Fibroblast of lung (primary cell): Measurements from ENCODE around the gene ZNF594. TPM values are rescaled to one million over a fixed set of nuclear protein-coding genes. Genes with fewer than 3 reads are reported as not detected.
"Not testable (repeated sequence)": the region's sequence is repeated elsewhere in the genome, so short reads cannot be mapped to it uniquely, and the experiment has no call there.

Experiments used
- DNase-seq, 2 donors: peaks; one replicate each; pipeline versions ENCODE4 v3.0.0 to v3.0.0-alpha.2; 2010; ENCODE audit warnings: low read depth in 2 of 2
- H2AFZ ChIP-seq: 2 replicates; pipeline ENCODE4 v1.5.1; 2012; ENCODE audit warnings: low read length, control low read depth, inconsistent platforms
- H3K27ac ChIP-seq: 2 replicates; pipeline ENCODE4 v1.5.1; 2011; ENCODE audit warnings: low read length, control low read depth; ENCODE audit not compliant: insufficient read depth
- H3K27me3 ChIP-seq: 2 replicates; pipeline ENCODE4 v1.5.1; 2011; ENCODE audit warnings: mild to moderate bottlenecking, low read length; ENCODE audit not compliant: control insufficient read depth, insufficient read depth
- H3K36me3 ChIP-seq: 2 replicates; pipeline ENCODE4 v1.5.1; 2011; ENCODE audit warnings: low read length; ENCODE audit not compliant: control insufficient read depth, insufficient read depth
- H3K4me1 ChIP-seq: 2 replicates; pipeline ENCODE4 v1.5.1; 2011; ENCODE audit warnings: low read length; ENCODE audit not compliant: control insufficient read depth, insufficient read depth; ENCODE audit errors: extremely low read depth
- H3K4me2 ChIP-seq: 2 replicates; pipeline ENCODE4 v1.5.1; 2011; ENCODE audit warnings: low read length, control low read depth; ENCODE audit not compliant: insufficient read depth; ENCODE audit errors: extremely low read depth
- H3K4me3 ChIP-seq, 4 experiments: fragments of 200-600 bp in 1 of 4; sonication (generic) in 1 of 4; replicated peaks in 1 of 4; 2 replicates each; pipeline ENCODE4 v1.5.1; 2011 to 2016; ENCODE audit warnings: low read length in 4 of 4, low read depth in 3 of 4, mild to moderate bottlenecking in 3 of 4, control low read depth in 2 of 4, inconsistent platforms in 1 of 4, mixed read lengths in 1 of 4; ENCODE audit not compliant: insufficient read depth in 1 of 4; ENCODE audit errors: control extremely low read depth in 1 of 4
- H3K79me2 ChIP-seq: 2 replicates; pipeline ENCODE4 v1.5.1; 2012; ENCODE audit warnings: mild to moderate bottlenecking, low read length, inconsistent platforms; ENCODE audit not compliant: control insufficient read depth, insufficient read depth
- H3K9ac ChIP-seq: 2 replicates; pipeline ENCODE4 v1.5.1; 2011; ENCODE audit warnings: mild to moderate bottlenecking, low read length, control low read depth; ENCODE audit not compliant: insufficient read depth
- H3K9me3 ChIP-seq: 2 replicates; pipeline ENCODE4 v1.5.1; 2012; ENCODE audit warnings: low read depth, low read length; ENCODE audit not compliant: control insufficient read depth, insufficient read depth
- H4K20me1 ChIP-seq: 2 replicates; pipeline ENCODE4 v1.5.1; 2011; ENCODE audit warnings: low read length; ENCODE audit not compliant: control insufficient read depth, insufficient read depth; ENCODE audit errors: extremely low read depth
- EZH2 ChIP-seq: IDR thresholded peaks from 2 replicates; pipeline ENCODE4 v1.5.1; 2012; ENCODE audit warnings: low read length, control low read depth, mild to moderate bottlenecking; ENCODE audit errors: missing control alignments
- polyA plus RNA-seq, 2 donors: library from polyadenylated mRNA; depleted of rRNA in 1 of 2; stranded (reverse) in 1 of 2; unstranded in 1 of 2; fragments of >200 nt; gene quantifications; 2 replicates each; pipeline ENCODE4 v1.2.1, GENCODE V29; 2011 to 2012; ENCODE audit warnings: missing spikeins in 1 of 2
- total RNA-seq: library from RNA; depleted of rRNA; stranded (reverse); fragments of >200 nt; gene quantifications from 2 replicates; pipeline ENCODE4 v1.2.1, GENCODE V29; 2014
- TF ChIP-seq, protein P1 (sequence below), 2 donors: IDR thresholded peaks in 1 of 2; conservative IDR thresholded peaks in 1 of 2; 1 replicate in 1 of 2; 2 replicates in 1 of 2; pipeline ENCODE4 v1.5.1; 2011 to 2012; ENCODE audit warnings: low read length in 2 of 2, control low read depth in 1 of 2, inconsistent platforms in 1 of 2, low read depth in 1 of 2, mild to moderate bottlenecking in 1 of 2

Gene ZNF594
- total and polyA plus RNA-seq, 2 donors (not counting 1 experiment from before 2014, with no cell fraction given) = 2.9 to 8.3 TPM

GRCh38 chr17:5181509-5182305, 10.0 kb downstream of the ZNF594 start:
- Histone ChIP-seq H4K20me1 (no peaks in the 10 kb centered on the region), H3K9me3 (peaks cover 6% of the 10 kb centered on the region), H3K4me3 (no peak overlapping the region), H3K36me3 (no peaks in the 10 kb centered on the region), H3K4me1 (no peaks in the 10 kb centered on the region), H3K4me2 (no peak overlapping the region), H3K79me2 (no peaks in the 10 kb centered on the region), H3K27me3 (no peaks in the 10 kb centered on the region), H3K27ac (no peak overlapping the region), H3K9ac (no peak overlapping the region), H2AFZ (no peak overlapping the region)
- TF ChIP-seq, protein P1, sequence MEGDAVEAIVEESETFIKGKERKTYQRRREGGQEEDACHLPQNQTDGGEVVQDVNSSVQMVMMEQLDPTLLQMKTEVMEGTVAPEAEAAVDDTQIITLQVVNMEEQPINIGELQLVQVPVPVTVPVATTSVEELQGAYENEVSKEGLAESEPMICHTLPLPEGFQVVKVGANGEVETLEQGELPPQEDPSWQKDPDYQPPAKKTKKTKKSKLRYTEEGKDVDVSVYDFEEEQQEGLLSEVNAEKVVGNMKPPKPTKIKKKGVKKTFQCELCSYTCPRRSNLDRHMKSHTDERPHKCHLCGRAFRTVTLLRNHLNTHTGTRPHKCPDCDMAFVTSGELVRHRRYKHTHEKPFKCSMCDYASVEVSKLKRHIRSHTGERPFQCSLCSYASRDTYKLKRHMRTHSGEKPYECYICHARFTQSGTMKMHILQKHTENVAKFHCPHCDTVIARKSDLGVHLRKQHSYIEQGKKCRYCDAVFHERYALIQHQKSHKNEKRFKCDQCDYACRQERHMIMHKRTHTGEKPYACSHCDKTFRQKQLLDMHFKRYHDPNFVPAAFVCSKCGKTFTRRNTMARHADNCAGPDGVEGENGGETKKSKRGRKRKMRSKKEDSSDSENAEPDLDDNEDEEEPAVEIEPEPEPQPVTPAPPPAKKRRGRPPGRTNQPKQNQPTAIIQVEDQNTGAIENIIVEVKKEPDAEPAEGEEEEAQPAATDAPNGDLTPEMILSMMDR (conservative IDR thresholded peaks at IDR 0.05 in 1 of 2, IDR thresholded peaks at IDR 0.05 in 1 of 2; ENCODE audit: low read depth in 1 of 2, low read length in 2 of 2) = no peak
- TF ChIP-seq EZH2 = no peak
- no peak for DNase-seq

DNA sequence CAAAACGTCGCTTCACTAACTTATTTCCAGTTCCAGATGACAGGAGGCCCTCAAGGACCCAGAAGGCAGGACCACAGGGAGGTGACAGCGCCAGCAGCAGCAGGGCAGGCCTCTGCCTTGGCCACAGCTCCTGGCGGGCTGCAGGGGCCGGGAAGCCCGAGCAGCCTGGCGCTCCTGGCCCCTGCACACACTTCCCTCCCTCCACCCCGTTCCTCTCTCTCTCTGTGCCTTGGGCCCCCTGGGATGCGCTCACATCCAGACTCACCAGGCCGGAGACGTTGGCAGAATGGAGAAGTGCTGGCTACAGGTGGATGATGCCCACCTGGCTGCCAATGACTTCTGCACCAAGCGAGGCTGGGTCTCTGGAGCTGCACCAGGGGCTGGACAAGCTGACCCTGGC, 12.7 kb downstream of the ZNF594 start:
- Histone ChIP-seq H3K4me3 (no peak overlapping the region), H3K9me3 (peaks cover 6% of the 10 kb centered on the region), H2AFZ (no peak overlapping the region), H3K27ac (no peak overlapping the region), H3K79me2 (no peaks in the 10 kb centered on the region), H4K20me1 (no peaks in the 10 kb centered on the region), H3K4me1 (no peaks in the 10 kb centered on the region), H3K27me3 (no peaks in the 10 kb centered on the region), H3K4me2 (no peak overlapping the region), H3K9ac (no peak overlapping the region), H3K36me3 (no peaks in the 10 kb centered on the region)
- no peak for DNase-seq
- TF ChIP-seq, protein P1 (conservative IDR thresholded peaks at IDR 0.05 in 1 of 2, IDR thresholded peaks at IDR 0.05 in 1 of 2; ENCODE audit: low read depth in 1 of 2, low read length in 2 of 2) = no peak
- TF ChIP-seq EZH2 = no peak

DNA sequence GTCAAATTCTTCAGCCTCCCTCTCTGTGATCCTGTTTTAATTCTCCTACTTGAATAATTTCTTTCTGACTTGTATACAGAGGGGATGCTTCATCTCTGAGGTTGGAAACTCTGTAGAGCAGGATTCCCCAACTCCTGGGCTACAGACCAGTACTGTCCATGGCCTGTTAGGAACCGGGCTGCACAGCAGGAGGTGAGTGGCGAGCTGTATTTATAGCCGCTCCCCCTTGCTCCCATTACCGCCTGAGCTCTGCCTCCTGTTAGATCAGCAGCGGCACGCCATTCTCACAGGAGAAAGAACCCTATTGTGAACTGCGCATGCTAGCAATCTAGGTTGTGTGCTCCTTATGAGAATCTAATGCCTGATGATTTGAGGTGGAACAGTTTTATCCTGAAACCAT, 16.6 kb downstream of the ZNF594 start:
- H3K9ac ChIP-seq, H3K27ac ChIP-seq, H3K4me3 ChIP-seq, H3K79me2 ChIP-seq, H4K20me1 ChIP-seq, DNase-seq, H3K4me1 ChIP-seq, H3K27me3 ChIP-seq, H3K4me2 ChIP-seq, H2AFZ ChIP-seq, H3K36me3 ChIP-seq, H3K9me3 ChIP-seq: not testable (repeated sequence)

DNA sequence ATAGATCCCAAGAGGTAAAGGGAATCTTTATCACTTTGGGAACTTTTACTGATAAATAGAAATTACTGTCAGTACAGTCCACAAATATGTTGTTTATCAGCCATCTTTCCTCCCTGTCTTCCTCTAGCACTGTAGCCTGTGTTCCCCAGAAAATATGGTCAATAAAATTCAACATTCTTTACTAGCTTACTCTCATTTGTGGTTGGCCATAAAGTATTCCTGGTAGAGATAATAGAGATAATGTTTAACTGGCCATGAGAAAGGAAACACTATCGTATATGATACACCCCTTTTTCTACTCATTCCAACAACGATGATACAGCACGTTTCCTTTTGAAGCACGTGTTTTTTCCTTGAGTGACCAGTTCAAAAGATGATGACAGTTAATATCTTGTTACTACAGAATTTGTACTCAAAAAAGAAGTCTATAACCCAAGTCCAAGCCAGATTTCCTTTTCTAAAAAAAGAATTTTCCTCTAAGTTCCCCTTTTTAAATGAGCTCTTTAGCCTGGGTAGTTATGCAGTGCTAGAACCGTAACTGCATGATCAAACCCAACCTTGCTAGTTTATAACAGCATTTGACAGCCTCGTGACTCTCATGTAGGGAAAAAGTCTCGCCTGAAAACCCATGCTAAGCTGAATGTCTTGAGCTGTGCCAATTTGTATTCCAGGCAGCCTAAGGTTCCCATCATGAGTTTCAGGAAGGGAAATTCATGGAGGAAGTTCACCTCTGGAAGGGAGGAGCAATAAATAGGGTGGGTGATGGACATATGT, 25.7 kb downstream of the ZNF594 start:
- H3K27me3 ChIP-seq, H4K20me1 ChIP-seq, H3K4me2 ChIP-seq, H3K36me3 ChIP-seq, H3K9me3 ChIP-seq, H3K9ac ChIP-seq, H2AFZ ChIP-seq, H3K79me2 ChIP-seq, H3K4me3 ChIP-seq, H3K4me1 ChIP-seq, H3K27ac ChIP-seq: not testable (repeated sequence)
- DNase-seq = peak in 1 of 2 donors; percentile 64
